Epithelial cell of proximal tubule (primary cell): ENCODE data around the gene PELI2. TPM values are rescaled to one million over a fixed set of nuclear protein-coding genes. Genes with fewer than 3 reads are reported as not detected.

Experiments
- DNase-seq: peaks from one replicate; pipeline ENCODE4 v3.0.0-alpha.2; 2011; ENCODE audit warnings: low read depth
- H3K4me3 ChIP-seq: 2 replicates; pipeline ENCODE4 v1.5.1; 2011; ENCODE audit warnings: low read depth, mild to moderate bottlenecking, low read length
- total RNA-seq: library from RNA; depleted of rRNA; stranded (reverse); fragments of >200 nt; gene quantifications from 2 replicates; pipeline ENCODE4 v1.2.3, GENCODE V29; 2015
- TF ChIP-seq, protein P1 (sequence below): conservative IDR thresholded peaks from 2 replicates; pipeline ENCODE4 v1.5.1; 2012; ENCODE audit warnings: low read depth, mild to moderate bottlenecking, low read length

PELI2 gene
- total RNA-seq, 1 donor from 2014 or later = 6.6 TPM

GRCh38 chr14:56276108-56276507 is 157.9 kb downstream of the PELI2 start:
- no peak for DNase-seq
- TF ChIP-seq, protein P1, sequence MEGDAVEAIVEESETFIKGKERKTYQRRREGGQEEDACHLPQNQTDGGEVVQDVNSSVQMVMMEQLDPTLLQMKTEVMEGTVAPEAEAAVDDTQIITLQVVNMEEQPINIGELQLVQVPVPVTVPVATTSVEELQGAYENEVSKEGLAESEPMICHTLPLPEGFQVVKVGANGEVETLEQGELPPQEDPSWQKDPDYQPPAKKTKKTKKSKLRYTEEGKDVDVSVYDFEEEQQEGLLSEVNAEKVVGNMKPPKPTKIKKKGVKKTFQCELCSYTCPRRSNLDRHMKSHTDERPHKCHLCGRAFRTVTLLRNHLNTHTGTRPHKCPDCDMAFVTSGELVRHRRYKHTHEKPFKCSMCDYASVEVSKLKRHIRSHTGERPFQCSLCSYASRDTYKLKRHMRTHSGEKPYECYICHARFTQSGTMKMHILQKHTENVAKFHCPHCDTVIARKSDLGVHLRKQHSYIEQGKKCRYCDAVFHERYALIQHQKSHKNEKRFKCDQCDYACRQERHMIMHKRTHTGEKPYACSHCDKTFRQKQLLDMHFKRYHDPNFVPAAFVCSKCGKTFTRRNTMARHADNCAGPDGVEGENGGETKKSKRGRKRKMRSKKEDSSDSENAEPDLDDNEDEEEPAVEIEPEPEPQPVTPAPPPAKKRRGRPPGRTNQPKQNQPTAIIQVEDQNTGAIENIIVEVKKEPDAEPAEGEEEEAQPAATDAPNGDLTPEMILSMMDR = no peak
- H3K4me3 ChIP-seq = no peak overlapping the region

- DNase-seq = no peak
- TF ChIP-seq, protein P1 = no peak
Measured at GRCh38 chr14:56278383-56278782, 160.2 kb downstream of the PELI2 start.

GRCh38 chr14:56280843-56281242 is 162.6 kb downstream of the PELI2 start:
- TF ChIP-seq, protein P1 = peak; percentile 18
- DNase-seq = no peak
- no peak overlapping the region for H3K4me3 ChIP-seq

More at GRCh38 chr14:56278383-56278782, 160.2 kb downstream of the PELI2 start:
- no peak overlapping the region for H3K4me3 ChIP-seq

DNA sequence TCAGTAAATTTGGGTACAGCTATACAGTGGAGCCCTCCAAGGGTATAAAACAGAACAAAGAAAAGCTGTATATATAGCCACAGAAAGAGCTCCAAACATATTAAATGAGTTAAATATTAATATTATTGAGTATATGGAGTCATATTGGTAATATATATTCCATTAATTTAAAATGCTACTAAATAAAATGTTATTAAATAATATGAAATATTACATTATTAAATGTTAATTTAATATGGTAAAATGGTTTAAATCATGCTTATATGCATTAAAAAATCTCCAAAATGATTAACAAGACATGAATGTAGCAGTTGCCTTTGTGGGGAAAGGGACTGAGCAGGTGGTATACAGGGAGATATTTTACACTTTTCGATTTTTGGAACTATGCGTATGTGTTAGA is 164.0 kb downstream of the PELI2 start:
- no peak overlapping the region for H3K4me3 ChIP-seq
- no peak for DNase-seq
- TF ChIP-seq, protein P1 = no peak

DNA sequence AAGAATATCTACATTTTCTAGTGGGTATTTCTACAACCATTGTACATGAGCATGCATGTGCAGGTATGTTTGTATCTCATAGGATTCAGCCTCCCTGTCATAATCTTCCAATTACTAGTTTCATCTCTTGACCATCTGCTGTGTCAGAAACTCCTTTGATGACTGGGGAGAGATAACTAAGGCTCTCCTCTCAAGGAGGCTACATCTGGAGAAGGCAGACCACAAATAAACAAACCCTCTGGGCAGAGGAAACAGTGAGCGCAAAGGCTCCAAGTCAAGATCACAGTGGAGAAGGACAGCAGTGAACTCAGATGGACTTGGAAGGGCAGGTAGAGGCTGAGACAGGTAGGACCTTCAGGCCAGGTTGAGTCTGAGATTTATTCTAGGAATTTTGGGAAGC is 166.4 kb downstream of the PELI2 start:
- H3K4me3 ChIP-seq = no peak overlapping the region
- TF ChIP-seq, protein P1 = no peak
- no peak for DNase-seq

DNA sequence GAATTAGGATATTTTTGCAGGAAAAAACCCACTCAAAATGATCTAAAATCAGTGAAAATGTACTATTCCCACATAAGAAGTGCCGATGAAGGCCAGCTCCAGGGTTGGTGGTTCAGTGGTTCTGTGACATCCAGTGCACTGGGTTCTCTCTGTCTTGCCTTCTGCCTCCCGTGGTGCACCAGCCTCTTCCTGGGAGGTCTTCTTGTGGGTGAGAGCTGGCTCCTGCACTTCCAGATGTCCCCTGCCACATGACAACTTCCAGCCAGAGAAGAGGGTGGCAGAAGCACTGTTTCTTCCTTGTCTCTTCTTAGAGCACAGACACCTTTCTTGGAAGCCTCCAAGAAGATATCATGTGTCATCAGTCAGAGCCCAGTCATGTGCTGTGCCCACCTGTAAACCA is 170.9 kb downstream of the PELI2 start:
- no peak for DNase-seq
- no peak overlapping the region for H3K4me3 ChIP-seq
- TF ChIP-seq, protein P1 = no peak

- TF ChIP-seq, protein P1 = no peak
- DNase-seq = no peak
- H3K4me3 ChIP-seq = no peak overlapping the region
Measured at GRCh38 chr14:56290195-56290594, 172.0 kb downstream of the PELI2 start.
